Dermis blood vessel endothelial cell (primary cell): ENCODE measurements around the gene CRISP3. TPM values are rescaled to one million over a fixed set of nuclear protein-coding genes. Genes with fewer than 3 reads are reported as not detected.

ENCODE experiments used
- total RNA-seq: library from RNA; depleted of rRNA; stranded (reverse); fragments of >200 nt; gene quantifications from 2 replicates; pipeline ENCODE4 v1.2.3, GENCODE V29; 2014

The CRISP3 gene
- total RNA-seq, 1 donor from 2014 or later = not detected

Other genes starting within 250 kb of the CRISP3 start
- not detected in 2 replicates for gene GLYATL3, start 244.5 kb downstream of the CRISP3 start, total RNA-seq
- gene C6orf141, start 193.7 kb downstream of the CRISP3 start, total RNA-seq = 42.3 and 60.4 TPM in 2 replicates
- gene RHAG, start 107.5 kb downstream of the CRISP3 start, total RNA-seq = not detected in 2 replicates
- gene CRISP2, start 30.8 kb downstream of the CRISP3 start, total RNA-seq = not detected in 2 replicates
- gene PGK2, start 42.9 kb upstream of the CRISP3 start, total RNA-seq = not detected in 2 replicates
- gene CRISP1, start 122.1 kb upstream of the CRISP3 start, total RNA-seq = not detected in 2 replicates
- not detected in 2 replicates for gene DEFB114, start 219.8 kb upstream of the CRISP3 start, total RNA-seq
- not detected in 2 replicates for gene DEFB113, start 225.2 kb upstream of the CRISP3 start, total RNA-seq